MCF 10A (cell line): ENCODE results near the gene KDM2A. TPM values are rescaled to one million over a fixed set of nuclear protein-coding genes. Genes with fewer than 3 reads are reported as not detected.
A peak's percentile ranks its signal among the peaks of the same experiment; 100 is the strongest.

ENCODE experiments used
- BruUV-seq: library from RNA; stranded (reverse); fragments of 400-500 nt; replicated peaks from 2 replicates; lab custom pipeline; 2021; lab: Mats Ljungman, UMichigan
- CTCF ChIA-PET: fragments of 300-600 bp; sonication (Branson Sonifier 250); formaldehyde crosslinking; extraction: SDS; loops from one replicate; lab custom pipeline; 2021; ENCODE audit warnings: antibody characterized with exemption, inconsistent platforms; lab: Yijun Ruan, JAX
- POLR2A ChIA-PET: fragments of 300-600, 350-650 bp; sonication (Branson Sonifier 250); formaldehyde crosslinking; extraction: SDS; loops from one replicate; lab custom pipeline; 2020; ENCODE audit warnings: antibody characterized with exemption, inconsistent platforms; lab: Yijun Ruan, JAX
- DNase-seq: peaks from one replicate; pipeline ENCODE4 v3.0.0-alpha.2; 2018; ENCODE audit not compliant: unreplicated experiment
- H3K27ac Mint-ChIP-seq: one replicate; pipeline ENCODE4 v1.8.0; 2022; ENCODE audit warnings: mild to moderate bottlenecking, low read depth, mixed read lengths; ENCODE audit not compliant: unreplicated experiment
- H3K27me3 Mint-ChIP-seq: one replicate; pipeline ENCODE4 v1.8.0; 2022; ENCODE audit warnings: mixed read lengths; ENCODE audit not compliant: insufficient read depth, unreplicated experiment
- H3K36me3 Mint-ChIP-seq: one replicate; pipeline ENCODE4 v1.8.0; 2022; ENCODE audit warnings: mild to moderate bottlenecking, moderate library complexity, mixed read lengths; ENCODE audit not compliant: insufficient read depth, unreplicated experiment
- H3K4me1 Mint-ChIP-seq: one replicate; pipeline ENCODE4 v1.8.0; 2022; ENCODE audit warnings: mixed read lengths; ENCODE audit not compliant: insufficient read depth, unreplicated experiment
- H3K4me3 Mint-ChIP-seq: one replicate; pipeline ENCODE4 v1.8.0; 2022; ENCODE audit warnings: mild to moderate bottlenecking, moderate library complexity, mixed read lengths; ENCODE audit not compliant: unreplicated experiment
- H3K9me3 Mint-ChIP-seq: one replicate; pipeline ENCODE4 v1.8.0; 2022; ENCODE audit warnings: mixed read lengths; ENCODE audit not compliant: unreplicated experiment
- CTCF ChIP-seq: fragments of 200-600 bp; IDR thresholded peaks from one replicate; pipeline ENCODE4 v1.8.0; 2022; ENCODE audit warnings: antibody characterized with exemption, mild to moderate bottlenecking; ENCODE audit not compliant: unreplicated experiment
- intact Hi-C: fragments of 100-400 bp; cut with micrococcal nuclease; formaldehyde crosslinking; loops from 2 replicates; pipeline ENCODE4 v1.14.1; 2022
- total RNA-seq: library from RNA; stranded (reverse); gene quantifications from 2 replicates; pipeline ENCODE4 v1.2.3, GENCODE V29; 2022

Gene KDM2A
- total RNA-seq, 1 experiment from 2014 or later, result 63.8 TPM

GRCh38 chr11:67301313-67301921 is 182.4 kb downstream of the KDM2A start:
- intact Hi-C loops, result no loop called here
- Mint-ChIP-seq H3K4me3 (no peak overlapping the region), H3K27ac (no peak overlapping the region), H3K9me3 (peaks cover 8% of the 10 kb centered on the region), H3K36me3 (peaks cover 41% of the 10 kb centered on the region), H3K4me1 (peaks cover 11% of the 10 kb centered on the region), H3K27me3 (no peaks in the 10 kb centered on the region)
- BruUV-seq, result no TSS peak
- CTCF ChIA-PET, result interaction anchor here (2.3 kb wide), 1 partner anchor 16 kb away, joined by 8 read pairs; no protein-coding TSS in a partner anchor
- DNase-seq, result no peak
- POLR2A ChIA-PET, result interaction anchor here (2.0 to 5.7 kb wide), 7 partner anchors 9 to 246 kb away, joined by 7 to 107 read pairs (median 17); partner anchors contain the start of genes ANKRD13D, GRK2 and RHOD
- no peak for TF ChIP-seq CTCF

GRCh38 chr11:67301951-67302516 is 183.0 kb downstream of the KDM2A start:
- no TSS peak for BruUV-seq
- Mint-ChIP-seq H3K27ac (no peak overlapping the region), H3K9me3 (peaks cover 1% of the 10 kb centered on the region), H3K4me1 (peaks cover 11% of the 10 kb centered on the region), H3K4me3 (peak overlapping the region; percentile 70), H3K36me3 (peaks cover 36% of the 10 kb centered on the region), H3K27me3 (no peaks in the 10 kb centered on the region)
- ChIA-PET CTCF (interaction anchor here (1.2 to 2.3 kb wide), 2 partner anchors 15 to 39 kb away, joined by 5 to 8 read pairs; no protein-coding TSS in a partner anchor), POLR2A (interaction anchor here (0.7 to 5.7 kb wide), 10 partner anchors 9 to 351 kb away, joined by 3 to 107 read pairs (median 10); partner anchors contain the start of genes ANKRD13D, GRK2, RAD9A and RHOD)
- TF ChIP-seq CTCF, result no peak
- peak; percentile 78 for DNase-seq
- intact Hi-C loops, result loop anchor here (2.0 kb wide), 1 partner anchor 15 kb away; no protein-coding TSS in a partner anchor

GRCh38 chr11:67302571-67303131 is 183.6 kb downstream of the KDM2A start:
- peaks cover 36% of the 10 kb centered on the region for H3K36me3 Mint-ChIP-seq
- H3K4me1 Mint-ChIP-seq, result peaks cover 11% of the 10 kb centered on the region
- H3K9me3 Mint-ChIP-seq, result no peaks in the 10 kb centered on the region
- peak overlapping the region; percentile 23 for H3K27ac Mint-ChIP-seq
- DNase-seq, result peak; percentile 66
- ChIA-PET POLR2A (interaction anchor here (0.6 to 5.7 kb wide), 16 partner anchors 10 to 352 kb away, joined by 3 to 107 read pairs (median 6); partner anchors contain the start of genes ANKRD13D, GRK2, PPP1CA and RAD9A), CTCF (interaction anchor here (0.6 to 1.8 kb wide), 5 partner anchors 15 to 108 kb away, joined by 3 to 5 read pairs (median 4); no protein-coding TSS in a partner anchor)
- no TSS peak for BruUV-seq
- intact Hi-C loops, result loop anchor here (2.0 kb wide), 1 partner anchor 14 kb away; no protein-coding TSS in a partner anchor
- TF ChIP-seq CTCF, result no peak
- peak overlapping the region; percentile 70 for H3K4me3 Mint-ChIP-seq
- H3K27me3 Mint-ChIP-seq, result no peaks in the 10 kb centered on the region
